ENCODE data around the gene NCK2. TPM values are rescaled to one million over a fixed set of nuclear protein-coding genes. Genes with fewer than 3 reads are reported as not detected.

NCK2 gene
- 30.8 and 34.3 TPM in 2 replicates for total RNA-seq

GRCh38 chr2:105744909-105745853 lies at the start of gene NCK2:
Gene NCK2 (plus strand): TSS chr2:105744912. CDS start chr2:105855064, 110,152 bp downstream.

Measured in cardiac ventricle fibroblast (primary cell).